Measurements from ENCODE around the gene ANKH.
"Not testable (repeated sequence)": the region's sequence is repeated elsewhere in the genome, so short reads cannot be mapped to it uniquely, and the experiment has no call there.

ANKH gene

DNA sequence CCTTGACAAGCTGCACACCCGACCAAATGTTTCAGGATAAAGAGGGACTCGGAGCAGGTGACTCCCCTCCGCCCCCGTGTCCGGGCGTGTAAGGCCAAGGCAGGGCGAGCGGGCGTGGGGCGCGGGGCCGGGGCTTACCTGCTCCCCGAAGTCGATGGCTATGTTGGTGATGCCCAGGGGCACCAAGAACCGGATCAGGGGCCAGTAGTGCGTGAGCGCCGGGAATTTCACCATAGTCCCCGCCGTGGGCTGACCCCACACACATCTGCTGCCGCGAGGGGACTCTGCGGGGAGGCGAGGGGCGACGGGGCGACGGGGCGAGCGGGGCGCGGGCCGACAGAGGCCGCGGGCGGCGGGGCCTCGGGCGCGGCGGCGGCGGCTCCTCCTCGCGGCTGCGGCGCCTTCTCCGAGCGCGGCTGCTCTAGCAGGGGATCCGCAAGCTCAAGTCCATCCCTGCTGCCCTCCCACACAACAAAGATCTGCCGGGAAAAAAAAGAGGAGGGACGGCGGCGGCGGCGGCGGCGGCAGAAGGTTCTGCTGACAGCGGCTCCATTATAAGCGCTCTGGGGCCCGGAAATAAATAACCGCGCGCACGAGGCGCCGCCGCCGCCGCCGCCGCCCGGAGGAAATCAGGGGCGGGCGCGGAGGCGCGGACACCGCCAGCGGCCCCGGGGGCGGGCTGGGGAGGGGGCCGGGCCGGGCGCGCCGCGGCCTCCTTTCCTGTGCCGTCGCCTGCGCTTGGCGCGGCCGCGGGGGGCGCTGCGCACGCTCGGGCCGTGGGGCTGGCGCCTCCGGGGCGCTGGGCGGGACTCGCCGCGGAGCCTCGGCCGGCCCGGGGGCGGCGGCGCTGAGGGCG lies at the start of gene ANKH:
Gene ANKH, minus strand, starts transcription at position 565 of the 856 bp plus-strand sequence. Its CDS starts 331 bp downstream, at position 234.
- DNase-seq = peak; percentile 23

DNA sequence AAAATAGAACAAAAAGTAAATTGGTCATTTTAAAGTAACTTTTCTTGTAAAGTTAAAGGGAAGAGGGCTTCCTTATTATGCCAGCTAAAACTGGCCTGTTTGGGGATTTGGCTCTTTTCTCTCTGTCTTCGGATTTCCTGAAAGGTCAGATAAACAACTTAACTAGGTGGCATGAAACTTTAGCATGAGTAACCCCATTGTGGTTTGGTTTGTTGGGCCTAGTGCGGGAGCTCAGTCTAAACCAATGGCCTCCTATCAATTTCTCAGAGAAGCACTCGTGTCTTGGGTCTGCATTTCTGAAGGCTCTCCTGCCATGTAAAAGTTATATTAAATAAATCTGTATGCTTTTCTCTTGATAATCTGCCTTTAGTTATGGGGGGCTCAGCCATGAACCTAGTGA lies 48.5 kb upstream of the ANKH start:
- no peak for DNase-seq

DNA sequence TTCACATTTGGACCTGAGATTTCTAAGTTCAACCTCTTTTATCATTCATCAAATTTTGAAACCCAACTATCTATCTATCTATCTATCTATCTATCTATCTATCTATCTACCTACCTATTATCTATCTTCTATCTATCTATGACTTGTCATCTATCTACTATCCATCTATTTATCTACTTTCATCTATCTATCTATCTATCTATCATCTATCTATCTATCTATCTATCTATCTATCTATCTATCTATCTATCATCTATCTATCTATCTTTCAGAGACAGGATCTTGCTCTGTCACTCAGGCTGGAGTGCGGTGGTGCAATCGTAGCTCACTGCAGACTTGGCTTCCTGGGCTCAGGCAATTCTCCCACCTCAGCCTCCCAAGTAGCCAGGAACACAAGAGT lies 47.5 kb upstream of the ANKH start:
- DNase-seq = not testable (repeated sequence)

DNA sequence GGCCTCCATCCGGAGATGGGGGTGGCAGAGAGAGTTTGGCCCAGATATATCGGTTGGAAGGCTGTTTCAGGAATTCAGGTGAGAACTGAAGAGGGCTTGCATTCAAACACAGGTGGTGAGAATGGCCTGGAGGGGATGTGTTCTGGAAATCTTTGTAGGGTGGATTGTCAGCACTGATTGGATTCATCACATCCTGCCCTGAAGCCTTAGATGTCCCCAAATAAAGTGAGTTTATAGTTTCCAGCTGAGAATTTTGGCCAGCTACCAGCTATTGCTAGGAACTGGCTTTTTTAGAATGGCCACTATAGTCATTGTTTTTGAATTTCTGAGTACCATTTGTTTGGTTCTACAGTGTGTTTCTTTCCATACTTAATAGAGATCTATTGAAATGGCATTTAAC lies 46.1 kb upstream of the ANKH start:
- DNase-seq = no peak

DNA sequence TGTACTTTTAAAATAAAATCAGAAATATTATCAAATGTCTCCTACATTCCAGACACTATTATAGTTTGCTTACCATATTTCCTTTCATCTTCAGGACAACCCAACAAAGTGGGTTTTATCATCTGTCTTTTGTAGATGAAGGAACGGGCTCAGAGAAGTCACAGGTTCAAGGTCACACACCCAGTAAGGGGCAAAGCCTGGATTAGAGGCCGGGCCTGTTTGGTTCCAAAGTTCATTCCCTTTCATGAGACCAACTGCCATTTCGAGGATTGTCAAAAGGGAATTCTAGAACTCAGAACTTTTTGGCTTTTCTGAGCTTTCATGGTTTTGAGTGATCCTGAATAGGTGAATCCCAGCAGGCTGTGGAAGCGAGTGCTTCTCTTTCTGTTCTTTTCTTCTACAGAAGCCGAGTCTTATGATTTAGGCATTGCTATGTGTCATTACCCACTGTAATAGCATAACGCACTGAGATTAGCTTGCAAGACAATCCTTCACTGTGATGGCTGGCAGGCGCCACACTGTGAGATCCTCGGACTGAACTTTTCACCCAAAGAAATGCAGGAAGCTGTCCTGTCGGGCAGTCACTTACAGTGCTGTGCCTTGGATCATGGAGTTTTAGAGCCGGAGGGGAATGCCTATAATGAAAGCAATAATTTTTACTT lies 43.8 kb upstream of the ANKH start:
- DNase-seq = no peak

DNA sequence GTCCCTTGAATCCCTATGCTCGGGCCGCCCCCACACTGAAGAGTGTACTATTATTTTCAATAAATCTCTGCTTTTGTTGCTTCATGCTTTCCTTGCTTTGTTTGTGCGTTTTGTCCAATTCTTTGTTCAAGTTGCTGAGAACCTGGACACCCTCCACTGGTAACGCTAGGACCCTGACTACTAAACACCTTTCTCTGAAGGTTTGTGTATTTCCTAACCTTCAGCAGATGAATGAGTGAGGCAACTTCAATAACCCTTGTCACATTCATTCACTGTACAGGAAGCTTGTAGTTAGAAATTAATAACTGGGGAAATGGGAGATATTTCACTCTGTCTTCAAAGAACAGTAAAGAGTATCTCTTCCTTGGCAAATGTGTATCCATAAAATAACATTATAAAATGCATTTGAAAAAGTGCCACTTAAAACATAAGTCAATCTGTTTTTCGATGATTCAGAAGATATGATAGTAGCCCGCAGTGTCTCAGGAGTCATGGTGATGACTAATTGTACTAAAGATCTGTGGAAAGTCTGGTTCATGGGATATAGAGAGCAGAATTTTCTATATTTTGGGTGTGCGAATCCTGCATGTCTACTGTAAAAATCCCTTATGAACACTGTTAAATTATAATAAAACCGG lies 43.2 kb upstream of the ANKH start:
- no peak for DNase-seq

DNA sequence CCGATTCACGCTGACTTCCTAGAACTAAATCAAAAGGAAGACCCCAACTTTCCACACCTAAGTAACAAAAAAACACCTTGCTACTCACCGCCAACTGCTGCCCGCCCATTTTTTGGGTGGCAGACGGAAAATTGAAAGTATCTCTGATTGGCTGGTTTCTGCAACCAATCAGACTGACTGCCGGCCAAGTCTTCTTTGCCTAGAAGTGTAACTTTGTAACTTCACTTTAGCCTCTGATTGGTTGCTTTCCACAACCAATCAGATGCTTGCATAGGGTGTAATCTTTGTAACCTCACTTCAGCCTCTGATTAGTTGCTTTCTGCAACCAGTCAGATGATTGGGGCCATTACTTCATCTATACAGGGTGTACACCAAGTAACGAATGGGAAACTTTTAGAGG lies 42.6 kb upstream of the ANKH start:
- no peak for DNase-seq

DNA sequence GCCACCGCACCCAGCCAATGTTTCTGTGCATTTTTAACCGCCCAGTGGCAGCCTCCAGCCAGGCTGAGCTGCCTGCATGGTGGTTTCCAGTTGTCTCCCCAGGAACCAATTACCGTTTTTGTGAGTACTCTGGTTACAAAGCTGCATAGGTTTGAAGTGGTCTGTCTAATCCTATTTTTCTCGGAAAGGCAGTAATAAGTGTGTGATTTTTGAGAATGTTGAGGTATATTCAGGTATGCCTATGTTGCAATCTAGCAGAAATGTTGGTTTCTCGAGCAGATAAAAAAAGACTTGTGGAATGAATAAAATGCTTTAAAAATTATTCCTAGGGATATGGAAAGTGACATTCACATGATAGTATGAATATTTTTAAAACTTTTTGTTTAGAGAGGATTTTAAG lies 41.5 kb upstream of the ANKH start:
- DNase-seq = no peak

DNA sequence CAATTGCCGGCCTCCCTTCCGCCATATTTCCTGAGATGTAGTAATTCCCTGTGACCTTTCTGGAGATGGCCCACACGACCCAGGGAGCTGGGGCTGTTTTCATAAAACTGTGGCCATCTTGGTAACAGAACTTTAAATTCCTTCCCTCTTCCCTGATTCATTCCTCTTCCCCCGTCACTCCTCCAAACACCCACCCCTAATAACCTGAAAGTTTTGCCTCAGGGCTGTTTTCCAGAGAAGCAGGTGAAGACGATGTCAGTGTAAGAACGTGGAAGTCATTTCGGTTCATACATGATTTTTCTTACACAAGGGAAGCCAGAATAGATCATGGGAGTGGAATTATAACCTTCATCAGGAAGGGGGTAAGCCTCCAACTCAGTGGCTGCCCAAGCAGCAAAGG lies 40.6 kb upstream of the ANKH start:
- no peak for DNase-seq

DNA sequence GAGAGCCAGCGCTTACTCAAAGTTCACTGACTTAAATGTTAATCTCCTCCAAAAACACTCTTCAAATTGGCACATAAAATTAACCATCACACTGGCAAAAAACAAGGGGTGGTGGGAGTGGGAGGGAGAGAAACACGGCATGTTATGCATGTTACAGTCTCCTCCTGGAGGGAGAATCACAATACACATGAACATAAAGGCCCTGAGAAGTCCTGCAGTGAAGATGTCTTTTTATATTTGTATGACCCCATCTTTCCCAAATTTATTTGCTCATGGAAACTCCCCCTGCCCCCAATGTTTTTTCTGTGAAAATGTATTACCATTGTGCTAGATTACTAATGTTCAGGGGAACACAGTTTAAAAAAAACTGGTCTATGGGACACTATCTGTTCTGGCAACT lies 37.8 kb upstream of the ANKH start:
- no peak for DNase-seq

DNA sequence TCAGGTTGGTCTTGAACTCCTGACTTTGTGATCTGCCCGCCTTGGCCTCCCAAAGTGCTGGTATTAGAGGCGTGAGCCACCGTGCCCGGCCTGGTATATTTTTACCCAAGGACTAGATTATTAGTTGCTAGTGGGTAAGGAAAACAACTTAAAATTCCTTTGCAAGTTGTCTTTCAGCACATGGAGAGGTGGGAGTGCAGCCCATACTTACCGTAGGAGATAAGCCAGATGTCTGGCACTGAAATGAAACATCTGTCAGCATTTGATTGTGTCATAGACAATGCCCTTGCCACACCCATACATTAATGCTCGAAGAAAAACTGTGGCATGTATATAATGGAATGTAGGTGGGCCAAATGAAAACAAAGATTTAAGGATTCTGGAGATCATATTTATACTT lies 36.6 kb upstream of the ANKH start:
- DNase-seq = no peak

DNA sequence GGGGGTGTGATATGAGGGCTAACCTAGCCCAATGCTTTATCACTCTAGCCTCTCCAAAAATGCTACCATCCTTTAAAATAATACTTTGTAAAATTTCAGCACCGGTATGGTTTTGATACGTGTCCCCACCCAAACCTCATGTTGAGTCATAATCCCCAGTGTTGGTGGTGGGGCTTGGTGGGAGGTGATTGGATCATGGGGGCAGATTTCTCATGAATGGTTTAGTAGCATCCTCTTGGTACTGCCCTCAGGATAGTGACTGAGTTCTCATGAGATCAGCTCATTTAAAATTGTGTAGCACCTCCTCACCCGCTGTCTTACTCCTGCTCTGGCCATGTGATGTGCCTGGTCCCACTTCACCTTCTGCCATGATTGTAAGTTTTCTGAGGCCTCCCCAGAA lies 35.0 kb upstream of the ANKH start:
- no peak for DNase-seq

DNA sequence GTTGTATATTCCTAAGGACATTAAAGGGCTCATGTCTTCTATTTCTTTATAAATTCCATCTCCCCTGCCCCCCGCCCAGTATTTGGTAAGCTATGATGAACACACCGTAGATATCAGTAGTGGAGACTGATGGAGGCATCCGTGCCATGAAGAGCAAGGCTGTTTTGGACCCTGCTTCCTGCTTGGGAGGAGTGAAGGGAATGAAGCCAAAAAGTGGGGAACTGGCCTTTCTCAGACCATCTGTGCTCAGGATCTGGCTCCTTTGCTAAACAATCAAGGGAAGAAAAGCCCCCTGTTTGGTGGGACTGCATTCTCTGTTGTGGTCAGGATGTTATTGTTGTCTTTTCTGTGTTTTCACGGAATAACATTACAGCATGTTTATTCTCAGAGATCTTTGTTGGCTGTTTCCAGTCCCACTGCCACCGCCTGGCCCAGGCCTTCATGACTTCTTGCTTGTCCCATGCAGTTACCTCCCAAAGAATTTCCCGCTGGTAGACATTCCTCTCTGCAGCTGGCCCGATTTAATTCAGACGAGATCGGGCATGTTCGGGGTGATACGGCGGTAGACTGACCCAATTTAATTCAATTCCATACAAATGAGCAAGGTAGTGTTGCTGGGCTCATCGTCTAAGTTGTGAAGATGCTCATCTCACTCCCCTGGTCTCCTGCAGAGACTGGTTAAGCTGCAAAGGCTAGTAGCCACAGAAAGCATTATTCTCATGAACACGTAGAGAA lies 31.4 kb upstream of the ANKH start:
- no peak for DNase-seq

DNA sequence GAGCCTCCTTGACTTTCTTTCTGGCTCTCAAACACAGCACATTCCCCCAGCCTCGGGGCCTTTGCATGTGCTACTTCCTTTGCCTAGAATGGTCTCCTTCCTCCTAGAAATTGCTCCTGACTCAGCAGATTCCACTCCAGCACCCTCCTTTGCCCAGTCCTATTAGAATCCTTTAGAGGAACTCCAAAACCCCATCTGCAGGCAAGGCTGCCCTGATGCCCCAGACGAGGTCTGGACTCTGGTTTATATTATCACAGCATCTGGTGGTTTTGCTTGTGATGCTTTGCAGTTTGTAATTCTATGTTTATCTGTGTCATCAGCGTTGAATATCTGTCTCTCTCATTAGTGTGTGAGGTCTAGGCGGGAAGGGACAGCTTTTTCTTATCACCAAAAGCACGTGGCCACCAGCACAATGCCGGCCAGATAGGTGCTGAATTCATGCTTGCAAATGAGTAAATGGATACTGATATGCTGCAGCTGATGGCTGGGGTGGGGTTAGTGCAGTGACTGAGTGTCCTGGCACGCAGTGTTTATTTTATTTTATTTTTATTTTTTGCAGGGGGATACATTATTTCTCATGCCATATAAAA lies 30.0 kb upstream of the ANKH start:
- DNase-seq = no peak

DNA sequence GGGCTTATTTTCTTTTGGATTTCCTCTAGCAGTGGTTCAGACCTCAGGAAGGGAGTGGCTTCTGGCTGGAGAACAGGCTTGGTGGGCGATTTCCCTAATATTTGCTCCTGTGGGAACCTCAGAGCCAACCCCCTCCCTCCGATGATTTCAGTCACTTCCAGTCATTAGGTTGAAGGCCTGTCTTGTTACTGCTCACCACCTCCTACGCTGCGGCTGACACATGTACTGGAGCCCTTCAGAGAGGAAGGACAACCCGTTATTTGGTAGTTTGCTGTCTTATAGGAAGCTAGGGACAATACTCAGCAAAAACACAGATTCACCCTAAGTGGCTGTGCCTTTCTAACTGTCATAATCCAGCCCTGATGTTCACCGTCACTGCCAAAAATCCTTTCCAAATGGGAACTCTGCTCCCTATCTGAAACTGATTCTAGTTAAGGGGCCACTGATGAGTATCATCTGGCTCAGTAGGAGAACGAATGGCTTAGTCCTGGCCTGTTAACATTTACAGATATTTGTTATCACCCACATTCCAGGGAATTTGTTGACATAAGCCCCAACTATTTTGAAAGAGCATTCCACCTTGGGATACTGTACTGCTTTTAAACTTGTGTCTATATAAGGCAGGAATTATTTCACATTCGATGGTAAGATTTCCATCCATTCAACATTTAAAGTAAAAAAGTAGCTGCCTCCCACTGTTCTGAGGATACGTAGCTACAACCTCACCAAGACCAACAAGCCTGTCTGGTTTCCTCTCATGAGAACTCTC lies 29.3 kb upstream of the ANKH start:
- no peak for DNase-seq

DNA sequence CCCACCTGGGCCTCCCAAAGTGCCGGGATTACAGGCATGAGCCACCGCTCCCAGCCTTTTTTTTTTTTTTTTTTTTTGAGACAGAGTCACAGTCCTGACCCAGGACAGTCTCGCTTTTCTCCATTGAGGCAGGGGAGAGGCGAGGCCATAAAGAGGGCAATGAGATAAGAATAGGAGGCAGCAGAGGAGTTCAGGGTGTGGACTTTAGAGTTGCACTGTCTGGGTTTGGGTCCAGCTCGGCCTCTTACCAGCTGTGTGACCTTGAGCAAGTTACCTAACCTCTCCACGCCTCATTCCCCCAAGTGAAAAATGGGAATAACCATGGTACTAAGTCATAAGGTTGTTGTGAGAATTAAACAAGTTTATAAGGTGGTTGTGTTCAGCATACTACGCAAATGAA lies 24.6 kb upstream of the ANKH start:
- DNase-seq = no peak

DNA sequence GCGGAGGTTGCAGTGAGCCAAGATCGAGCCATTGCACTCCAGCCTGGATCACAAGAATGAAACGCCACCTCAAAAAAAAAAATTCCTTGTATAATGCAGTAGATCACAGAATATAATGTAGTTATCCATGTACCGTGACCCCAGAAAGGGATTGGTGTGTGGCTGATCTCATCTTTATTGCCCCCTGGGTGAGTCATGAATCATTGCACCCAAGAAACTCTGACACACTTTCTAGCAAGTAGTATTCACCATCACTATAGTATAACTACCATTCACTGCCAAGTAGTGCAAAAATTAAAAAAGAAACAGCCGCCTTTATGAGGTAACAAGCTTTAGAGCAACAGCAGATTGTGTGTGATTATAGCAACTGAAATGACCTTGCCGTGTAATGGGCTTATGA lies 23.7 kb upstream of the ANKH start:
- no peak for DNase-seq

DNA sequence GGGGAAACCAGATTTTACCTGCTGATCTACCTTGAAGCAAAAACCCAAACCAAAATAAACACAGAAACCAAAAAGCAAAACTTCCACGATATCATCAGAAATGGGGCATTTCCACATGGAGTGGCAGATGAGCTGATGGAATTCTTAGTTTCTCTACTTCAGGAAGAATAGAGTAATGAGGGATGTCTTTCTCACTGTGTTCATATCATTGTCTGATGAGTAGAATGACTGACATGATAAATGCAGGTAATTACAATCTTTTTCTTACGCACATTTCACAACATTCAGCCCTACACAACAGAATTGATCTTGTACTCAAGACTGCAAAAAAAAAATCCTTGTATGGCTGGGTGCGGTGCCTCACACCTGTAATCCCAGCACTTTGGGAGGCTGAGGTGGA lies 23.2 kb upstream of the ANKH start:
- no peak for DNase-seq

DNA sequence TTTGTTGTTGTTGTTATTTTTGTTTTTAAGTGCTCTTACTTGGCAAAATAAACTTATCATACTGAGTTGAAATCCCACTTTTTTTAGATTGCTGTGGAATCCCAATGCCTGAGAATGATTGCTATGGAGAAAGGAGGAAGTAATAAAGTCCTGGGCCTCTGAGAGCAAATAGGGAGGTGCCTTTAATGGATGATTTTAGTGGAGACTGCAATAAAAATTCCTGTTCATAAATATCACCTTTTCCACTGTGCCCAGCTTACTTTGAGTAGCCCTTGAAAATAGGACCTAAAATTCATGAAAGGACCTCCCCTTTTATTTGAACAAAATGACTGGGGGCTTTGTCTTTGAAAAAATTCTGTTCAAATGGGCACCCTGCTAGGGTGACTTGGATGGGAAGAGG lies 21.8 kb upstream of the ANKH start:
- DNase-seq = no peak

DNA sequence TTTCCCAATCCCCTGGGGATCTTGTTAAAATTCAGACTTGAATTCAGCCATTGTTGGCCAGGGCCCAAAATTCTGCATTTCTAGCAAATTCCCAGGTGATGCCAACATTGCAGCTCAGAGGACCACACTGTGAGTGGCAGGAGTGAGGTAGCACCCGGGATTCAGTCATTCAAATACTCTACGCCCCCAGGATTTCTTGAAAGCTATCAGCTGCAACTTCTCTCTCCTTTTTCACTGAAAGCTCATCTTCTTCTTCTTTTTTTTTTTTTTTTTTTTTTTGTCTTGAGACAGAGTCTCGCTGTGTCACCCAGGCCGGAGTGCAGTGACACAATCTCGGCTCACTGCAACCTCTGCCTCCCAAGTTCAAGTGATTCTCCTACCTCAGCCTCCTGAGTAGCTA lies 19.3 kb upstream of the ANKH start:
- DNase-seq = no peak

DNA sequence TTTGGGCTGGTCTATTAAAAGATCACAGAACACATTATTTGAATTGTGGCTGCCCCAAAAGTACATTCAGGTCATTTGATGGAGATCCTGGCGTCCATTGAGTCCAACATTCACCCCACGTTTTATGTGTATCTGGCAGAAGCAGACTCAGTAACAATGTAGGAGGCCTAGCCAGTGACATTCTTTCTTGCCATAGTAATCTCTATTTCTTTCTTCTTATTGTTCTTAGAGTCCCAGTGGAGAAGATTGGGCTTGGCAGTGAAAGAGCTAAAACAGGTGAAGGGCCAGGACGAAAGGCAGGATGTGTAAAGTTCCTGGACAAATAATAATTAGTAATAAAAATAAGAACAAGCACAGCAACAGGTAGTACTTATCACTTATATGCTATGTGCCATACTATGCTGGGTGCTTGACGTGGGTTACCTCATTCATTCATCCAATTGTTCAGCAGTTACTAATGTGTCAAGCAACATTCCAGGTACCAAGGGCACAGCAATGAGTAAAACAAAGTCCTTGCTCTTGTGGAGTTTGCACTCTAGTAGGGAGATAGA lies 12.6 kb upstream of the ANKH start:
- DNase-seq = no peak

All from NCI-H2029 treated with DMSO at 0.1 percent for 48 hours (cell line).